GM21423 (cell line): ENCODE results near the gene PARP11.

Experiments used
- ATAC-seq: cut with Tn5 transposase; IDR thresholded peaks from one replicate; pipeline ENCODE4 v1.9.1; 2021; ENCODE audit warnings: mild to moderate bottlenecking, moderate library complexity; ENCODE audit not compliant: unreplicated experiment

The PARP11 gene

DNA sequence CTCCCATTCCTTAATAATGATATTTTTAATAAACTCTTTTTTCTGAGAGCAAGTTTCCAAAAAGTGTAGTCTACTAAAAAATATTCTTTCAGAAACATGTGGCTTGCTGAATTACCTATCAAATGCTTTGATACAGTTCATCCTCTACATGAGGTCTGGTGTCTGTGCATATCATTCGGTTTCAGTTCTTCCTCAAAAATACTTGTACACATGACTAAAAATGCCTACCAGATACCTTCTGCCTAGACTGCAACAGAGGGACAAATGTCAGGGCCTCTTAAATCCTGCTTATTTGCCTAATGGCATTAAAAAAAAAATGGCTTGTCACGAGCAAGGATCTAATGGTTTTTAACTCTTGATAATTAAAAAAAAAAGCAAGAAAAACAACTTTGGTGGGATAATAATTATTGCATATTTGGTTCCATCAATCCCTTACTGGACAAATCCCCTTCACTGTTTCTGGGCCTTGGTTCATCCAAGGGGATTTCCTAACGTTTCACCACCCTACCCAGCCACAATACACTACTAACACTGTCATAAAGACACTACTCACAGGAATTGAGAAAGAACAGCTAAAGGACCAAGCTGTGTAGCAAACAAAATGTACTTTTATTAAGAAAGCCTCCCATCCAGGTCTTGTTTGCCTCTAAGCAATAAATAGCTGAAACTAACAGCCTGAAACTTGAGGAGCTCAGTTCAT is 45.7 kb downstream of the PARP11 start:
- ATAC-seq = no peak

DNA sequence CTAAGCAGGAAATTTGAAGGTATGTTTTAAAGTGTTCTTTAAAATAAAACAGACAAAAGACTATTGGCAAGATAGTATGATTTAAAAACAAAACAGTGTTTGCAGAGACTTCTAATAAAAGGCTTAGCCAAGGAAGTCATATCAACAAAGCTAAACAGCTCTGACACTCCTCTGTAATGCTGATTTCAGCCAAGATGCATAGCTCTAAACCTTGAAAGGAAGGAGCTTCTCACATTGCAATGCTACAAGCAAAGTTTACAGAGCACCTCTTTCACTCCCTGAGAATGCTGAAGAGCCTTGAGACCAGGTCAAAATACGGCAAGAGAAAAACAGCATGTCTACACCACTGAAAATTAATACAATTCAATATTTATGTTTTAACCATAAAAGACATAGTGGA is 51.8 kb downstream of the PARP11 start:
- ATAC-seq = no peak

DNA sequence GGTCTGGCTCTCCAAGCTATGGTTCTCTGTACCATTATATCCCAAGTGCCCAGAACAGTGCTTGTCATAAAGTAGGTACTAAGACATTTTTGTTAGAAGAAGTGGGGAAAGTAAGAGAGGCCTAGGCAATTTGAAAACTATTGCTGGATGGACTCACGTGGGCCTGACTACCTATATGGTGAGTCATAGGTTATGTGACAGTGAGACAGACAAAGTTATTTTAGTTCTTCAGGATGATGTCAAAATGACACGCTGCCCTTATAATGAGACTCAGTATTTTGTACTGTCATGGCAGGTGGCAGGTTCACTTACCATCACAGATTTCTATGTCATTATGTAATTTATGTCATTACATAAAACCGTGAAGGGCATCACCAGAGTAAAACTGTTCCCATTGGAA is 53.1 kb downstream of the PARP11 start:
- ATAC-seq = no peak

DNA sequence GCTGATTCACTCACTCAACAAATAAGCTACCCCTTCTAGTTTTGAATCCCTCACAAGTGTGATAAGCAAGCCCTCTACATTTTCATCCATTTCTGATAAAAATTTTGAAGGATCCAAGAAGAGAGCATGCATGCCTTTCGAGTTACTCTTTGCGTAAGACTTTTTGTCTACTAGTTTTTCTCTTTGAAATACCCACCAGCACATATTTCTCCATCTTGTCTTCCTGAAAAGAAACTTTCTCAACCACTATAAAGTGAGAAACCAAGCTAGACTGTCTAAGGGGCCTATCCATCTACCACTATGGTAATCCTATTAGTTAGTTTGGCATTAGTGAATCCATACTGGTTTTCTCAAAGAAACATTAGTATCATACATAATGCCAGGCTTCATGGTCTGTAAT is 56.9 kb downstream of the PARP11 start:
- no peak for ATAC-seq

DNA sequence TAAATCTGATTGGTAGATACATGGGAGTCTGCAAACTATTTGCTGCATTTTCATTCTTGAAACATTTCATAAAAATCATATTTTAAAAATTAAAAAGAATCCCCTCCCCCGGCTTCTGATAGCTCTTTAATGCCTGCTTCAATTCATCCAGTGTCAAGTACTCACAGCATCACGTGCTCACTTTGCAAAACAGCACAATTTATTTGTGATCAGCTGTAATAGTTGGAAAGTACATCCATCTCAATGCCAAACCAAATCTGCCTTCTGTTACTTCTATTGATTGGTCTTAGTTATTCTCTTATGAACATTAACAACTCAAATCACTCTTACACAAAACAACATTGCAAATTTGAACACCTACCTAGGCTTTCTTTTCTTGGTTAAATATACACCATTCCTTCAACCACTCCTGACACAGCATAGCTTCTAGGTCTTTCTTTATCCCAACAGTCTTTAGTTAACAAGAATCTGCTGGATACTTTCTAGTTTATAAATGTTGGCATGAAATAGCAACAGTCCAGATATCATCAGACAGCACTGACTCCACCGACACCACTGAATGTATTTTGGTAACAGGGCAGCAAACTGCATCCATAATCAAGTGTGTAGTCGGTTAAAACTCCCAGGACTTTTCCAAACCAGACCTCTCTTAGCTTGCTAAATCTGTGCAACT is 58.0 kb downstream of the PARP11 start:
- ATAC-seq = no peak

DNA sequence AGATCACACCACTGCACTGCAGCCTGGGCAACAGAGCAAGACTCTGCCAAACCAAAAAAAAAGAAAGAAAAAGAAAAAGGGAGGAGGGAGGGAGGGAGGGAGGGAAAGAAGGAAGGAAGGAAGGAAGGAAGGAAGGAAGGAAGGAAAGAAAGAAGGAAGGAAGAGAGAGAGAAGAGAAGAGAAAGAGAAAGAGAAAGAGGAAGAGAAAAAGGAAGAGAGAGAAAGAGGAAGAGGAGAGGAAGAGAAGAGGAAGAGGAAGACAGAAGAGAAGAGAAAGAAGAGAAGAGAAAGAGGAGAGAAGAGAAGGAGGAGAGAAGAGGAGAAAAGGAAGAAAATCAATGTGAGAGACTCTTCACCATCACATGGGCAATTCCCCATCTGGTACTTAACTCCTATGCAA is 62.7 kb downstream of the PARP11 start:
- no peak for ATAC-seq

DNA sequence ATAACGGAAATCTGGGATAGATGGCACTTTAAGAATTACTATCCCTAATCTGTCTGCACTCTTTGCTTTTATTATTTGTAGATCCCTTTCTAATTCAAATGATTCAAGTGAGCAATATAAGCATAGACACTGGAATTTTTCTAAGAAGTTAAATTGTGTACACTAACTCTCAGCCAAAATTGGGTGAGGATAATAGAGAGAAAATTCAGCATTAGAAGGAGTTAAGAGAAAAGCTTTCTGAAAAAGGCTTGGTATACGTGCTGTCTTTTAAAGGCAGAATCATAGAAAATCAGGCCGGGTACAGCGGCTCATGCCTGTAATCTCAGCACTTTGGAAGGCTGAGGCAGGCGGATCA is 63.2 kb downstream of the PARP11 start:
- no peak for ATAC-seq

DNA sequence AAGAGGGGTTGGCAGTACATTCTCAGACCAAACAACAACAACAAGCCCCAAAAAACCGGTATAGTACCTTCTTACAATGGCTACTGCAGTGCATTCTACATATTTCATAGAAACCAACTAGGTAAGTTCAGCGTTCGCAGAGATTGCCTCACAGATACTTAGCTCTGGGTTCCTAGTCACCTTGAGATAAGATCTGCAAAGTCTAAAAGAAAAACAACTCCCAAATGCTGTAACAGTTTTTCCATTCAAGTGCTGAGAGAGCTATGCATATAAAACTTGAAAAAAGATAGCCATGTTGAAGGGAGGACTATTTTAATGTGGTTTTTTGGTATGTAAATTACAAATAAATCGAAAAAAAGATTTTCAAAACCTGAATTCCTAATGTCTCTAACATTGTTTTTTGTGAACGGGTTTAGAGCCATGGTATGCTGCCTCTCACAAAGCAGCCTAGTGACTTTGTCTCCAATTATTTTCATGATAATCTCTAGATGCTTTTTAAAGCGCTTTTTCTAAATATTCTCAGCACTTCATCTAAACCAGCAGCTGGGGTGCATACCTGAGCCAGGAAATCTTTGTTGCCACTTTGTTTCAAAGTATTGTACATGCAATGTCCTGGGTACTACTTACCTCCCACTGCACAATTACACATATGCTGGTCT is 63.7 kb downstream of the PARP11 start:
- ATAC-seq = no peak

DNA sequence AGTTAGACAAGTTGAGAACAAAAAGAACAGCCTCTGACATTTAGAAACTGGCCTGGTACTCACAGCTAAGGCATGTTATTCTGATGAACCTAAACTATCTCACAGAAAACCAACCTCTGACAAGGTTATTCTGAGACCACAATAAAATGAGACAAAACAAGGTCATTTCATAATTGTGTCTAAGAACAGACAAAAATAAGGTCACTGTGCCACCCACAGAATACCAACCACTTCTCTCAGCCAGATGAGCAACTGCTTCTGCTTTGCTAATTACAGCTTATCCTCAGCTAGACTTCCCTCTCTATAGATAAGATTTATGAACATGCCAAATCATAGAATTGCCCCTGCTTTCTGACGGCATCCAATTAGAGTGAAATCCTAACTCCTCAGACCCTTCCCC is 68.1 kb downstream of the PARP11 start:
- no peak for ATAC-seq

DNA sequence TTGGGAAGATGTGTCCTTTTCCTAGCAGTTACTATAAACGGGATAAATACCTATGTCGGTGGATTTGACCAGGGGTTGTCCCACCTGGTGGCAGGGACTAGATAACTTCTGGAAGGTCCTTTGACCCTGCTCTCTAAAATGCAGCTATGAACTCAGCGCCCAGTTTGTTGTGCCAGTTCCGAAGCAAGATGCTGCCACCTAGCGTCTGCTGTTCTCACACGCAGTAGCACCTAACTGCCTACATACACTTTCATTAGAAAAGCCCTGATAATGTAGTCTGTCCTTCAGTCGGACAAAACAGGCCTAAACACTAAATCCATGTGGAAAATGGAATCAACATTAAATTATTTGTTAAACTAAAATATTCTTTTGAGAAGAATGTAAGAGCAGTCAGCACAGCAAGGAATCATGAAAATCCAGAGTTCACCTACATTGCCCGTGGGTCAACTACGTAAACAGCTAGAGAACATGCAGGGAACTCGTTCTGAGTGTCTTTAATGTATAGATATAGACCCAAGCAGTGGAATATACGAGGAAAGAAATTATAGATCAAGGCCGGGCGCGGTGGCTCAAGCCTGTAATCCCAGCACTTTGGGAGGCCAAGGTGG is 69.2 kb downstream of the PARP11 start:
- no peak for ATAC-seq

DNA sequence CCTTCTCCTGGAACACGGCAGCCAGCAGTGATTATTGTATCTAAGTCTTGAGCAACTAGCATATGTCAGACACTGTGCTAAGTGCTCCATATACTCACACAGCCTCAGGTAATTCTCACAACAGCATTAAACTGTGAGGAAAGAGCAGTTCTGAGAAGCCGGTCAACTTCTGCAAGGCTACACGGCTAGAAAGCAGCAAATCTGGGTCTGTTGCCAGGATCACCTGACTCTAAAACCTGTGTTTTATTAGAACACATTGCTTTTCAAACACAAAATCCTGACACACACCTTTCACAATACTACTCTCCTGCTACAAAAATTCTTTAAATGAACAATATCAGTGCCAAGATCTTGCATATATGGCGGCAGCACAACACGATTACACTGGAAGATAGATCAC is 70.5 kb downstream of the PARP11 start:
- no peak for ATAC-seq

DNA sequence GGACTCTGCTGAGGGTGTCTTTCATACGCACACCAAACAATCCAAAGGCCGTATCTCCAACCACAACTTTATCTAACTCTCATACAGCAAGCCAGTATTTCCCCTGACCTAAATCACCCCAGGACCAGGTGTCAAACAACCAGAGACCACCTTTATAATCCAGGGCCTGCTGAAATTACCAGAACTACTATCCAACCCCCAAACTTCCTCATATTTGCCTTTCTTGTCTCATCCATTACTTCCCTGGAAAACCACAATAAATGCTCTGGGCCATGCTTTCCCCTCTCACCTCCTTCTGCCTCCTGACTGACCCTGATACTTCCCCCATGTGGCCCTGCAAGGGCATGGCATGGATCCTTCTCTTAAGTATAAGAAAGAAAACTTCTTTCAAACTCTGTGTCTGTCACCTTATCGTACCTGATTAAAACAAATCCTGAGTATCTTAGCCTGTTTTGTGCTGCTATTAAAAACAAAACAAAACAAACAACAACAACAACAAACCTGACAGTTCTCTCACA is 75.6 kb downstream of the PARP11 start:
- ATAC-seq = no peak

DNA sequence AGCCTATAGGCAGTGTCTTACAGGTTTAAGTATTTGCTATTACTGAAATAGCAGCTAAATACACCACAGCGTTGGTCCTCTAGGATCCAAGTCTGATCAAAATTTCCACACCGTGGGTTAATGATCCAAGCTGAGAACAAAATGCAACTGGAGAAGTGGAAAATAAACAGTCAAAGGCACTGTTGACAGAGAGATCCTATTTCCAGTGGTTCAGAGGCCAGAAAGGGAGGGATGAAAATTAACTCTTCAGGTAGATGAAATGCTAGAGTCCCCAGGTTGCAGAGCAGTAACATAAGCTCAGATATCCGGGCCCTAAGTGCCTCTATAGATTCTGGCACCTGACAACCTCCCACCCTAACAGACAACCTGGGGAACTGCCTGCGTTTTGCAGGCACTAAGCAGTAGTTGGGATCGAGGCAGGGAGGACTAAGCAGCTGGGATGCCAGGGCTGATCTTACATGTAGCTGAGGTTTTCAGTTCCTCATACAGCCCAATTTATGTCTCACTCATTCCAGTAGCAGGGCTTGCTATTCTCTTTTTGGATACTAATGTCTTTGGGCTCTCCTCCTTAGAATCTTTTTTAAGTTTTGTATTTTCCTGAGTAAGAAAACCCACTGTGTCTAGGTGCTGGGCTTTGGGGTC is 77.6 kb downstream of the PARP11 start:
- no peak for ATAC-seq

DNA sequence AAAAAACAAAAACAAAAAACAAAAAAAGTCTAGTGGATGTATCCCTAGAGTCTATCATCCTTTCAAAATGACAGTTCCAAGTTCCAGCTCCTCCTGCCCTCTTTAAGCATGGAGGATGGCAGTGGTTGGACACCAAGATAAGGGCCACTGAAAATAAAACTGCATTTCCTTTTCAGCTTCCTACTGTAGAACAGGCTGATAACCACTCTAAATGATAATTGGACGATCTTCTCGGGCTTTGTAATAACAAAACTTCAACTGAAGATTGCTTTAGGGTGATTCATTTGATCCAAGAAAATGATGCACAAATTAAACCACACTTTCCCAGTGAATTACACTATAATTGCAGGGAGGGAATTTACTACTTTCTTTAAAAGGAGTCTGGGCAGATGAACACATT is 78.1 kb downstream of the PARP11 start:
- no peak for ATAC-seq

DNA sequence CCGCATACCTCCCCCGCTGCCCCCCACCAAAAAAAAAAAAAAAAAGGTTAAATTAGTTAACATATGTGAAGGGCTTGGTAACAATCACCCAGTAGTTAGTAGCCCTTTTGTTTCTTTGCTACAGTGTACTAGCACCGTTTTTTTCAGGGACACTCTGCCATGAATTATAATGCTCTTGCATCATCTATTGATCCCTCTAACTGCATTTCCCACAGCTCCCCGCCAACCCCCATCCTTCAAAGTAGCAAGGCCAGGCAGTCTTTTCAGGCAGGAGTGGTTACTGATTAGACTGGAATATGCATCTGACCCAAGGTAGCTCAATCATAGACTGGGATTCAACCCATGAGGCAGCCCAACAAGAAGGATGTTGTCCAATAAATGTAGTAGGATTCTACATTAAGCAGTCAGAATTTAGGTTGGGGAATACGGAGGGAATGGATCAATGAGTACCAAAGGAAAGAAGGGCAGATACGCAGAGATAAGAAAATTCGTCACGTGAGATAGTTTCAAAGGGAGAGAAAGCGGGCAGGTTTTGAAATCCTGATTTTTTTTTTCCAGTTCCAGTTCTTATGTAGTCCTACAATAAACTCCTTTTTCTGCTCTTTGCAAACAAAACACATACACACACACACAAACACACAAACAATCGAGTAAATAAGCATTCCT is 80.4 kb downstream of the PARP11 start:
- ATAC-seq = no peak

DNA sequence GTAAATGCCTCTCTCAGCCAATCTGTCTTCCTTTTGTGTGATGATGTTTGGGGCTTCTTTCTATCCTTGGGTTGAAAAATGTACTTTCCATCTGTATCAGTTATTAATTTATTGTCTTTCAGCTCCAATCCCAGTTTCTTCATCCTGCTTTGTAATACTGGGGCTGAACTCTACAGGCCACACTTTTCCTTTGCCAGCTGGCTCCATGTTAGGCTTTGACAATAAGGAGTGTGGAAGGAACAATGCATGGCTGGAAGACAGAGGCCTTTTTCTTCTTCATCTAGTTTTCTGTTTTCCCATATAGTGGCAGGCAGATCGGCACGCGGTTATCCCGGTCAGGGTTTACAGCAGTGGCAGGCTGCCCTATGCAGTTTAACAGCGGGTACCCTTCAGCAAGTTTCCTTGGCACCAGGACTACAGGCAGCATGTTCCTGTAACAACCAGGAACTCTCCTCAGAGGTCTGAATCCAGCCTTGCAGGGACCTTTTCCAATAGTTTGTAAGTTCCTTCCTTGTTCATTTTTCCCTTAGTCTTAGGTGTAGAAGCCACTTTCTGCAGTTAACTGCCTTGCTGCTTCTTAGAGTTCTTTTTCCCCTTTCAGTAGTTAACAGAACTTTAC is 81.8 kb downstream of the PARP11 start:
- no peak for ATAC-seq

DNA sequence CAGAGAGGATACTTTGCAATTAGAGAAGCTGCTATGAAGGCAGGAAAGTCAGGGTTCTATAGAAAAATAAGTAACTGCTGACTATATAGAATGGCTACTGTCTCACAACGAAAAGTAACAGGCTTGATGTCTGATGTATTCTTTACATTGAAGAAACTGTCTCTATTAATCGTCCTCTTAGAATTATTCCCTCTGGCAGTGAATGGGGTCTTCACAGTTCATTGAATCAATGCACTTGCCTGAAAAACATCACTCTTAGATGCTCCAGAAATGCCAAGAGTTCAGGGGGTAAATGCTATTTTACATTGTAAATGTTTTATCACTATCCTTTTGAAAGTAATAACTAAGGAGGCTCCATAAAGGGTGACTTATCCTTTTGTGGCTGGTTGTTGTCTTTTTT is 82.6 kb downstream of the PARP11 start:
- ATAC-seq = no peak

DNA sequence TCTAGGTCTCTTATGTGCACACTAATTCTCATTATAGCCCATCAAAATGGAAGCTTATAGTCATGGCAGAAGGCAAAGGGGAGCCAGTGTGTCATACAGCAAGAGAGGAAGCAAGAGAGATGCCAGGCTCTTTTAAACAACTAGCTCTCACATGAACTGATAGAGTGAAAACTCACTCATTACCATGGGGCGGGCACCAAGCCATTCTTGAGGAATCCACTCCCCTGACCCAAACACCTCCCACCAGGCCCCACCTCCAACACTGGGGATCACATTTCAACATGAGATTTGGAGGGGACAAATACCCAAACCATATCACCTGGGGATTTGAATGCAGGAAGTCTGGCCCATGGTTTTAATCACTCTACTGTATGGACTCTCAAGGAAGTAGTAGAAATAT is 83.4 kb downstream of the PARP11 start:
- no peak for ATAC-seq

DNA sequence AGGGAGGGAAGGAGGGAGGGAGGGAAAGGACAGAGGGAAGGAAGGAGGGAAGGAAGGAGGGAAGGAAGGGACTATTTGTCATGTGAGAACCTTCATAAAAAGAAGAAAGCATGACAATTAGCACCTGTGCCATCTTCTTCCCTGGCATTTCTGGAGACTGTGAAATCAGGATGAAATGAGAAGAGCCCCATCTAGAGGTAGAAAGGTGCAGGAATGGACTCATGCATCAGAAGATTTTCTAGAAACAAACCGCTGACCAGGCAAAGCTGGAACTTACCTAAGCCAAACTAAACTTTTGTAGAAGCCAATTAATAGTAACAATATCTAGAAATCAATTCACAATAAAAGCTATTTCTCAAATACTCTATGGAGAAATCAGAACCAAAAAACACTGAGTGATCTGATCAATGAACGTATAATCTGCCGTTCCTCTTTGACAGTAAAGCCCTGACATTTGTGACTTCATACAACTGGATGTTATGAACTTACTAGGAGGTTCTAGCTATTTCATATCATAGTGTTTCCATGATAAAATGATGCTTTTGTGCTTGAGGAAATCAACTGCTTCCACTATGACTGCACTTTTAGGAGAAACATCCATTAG is 95.9 kb downstream of the PARP11 start:
- ATAC-seq = no peak
